H9 (cell line): ENCODE measurements around the gene SPARCL1. TPM values are rescaled to one million over a fixed set of nuclear protein-coding genes. Genes with fewer than 3 reads are reported as not detected.

ENCODE experiments used
- DNase-seq: peaks from one replicate; pipeline ENCODE4 v3.0.0-alpha.2; 2017
- H2AFZ ChIP-seq: one replicate; pipeline ENCODE4 v1.6.1; 2013; ENCODE audit warnings: mild to moderate bottlenecking, low read length, control low read depth, moderate library complexity
- H2AK5ac ChIP-seq: 2 replicates; pipeline ENCODE4 v1.6.1; 2013; ENCODE audit warnings: low read length, control low read depth, mixed read lengths; ENCODE audit not compliant: insufficient read length
- H2BK120ac ChIP-seq: one replicate; pipeline ENCODE4 v1.6.1; 2013; ENCODE audit warnings: low read depth, mild to moderate bottlenecking, low read length, control low read depth, inconsistent platforms; ENCODE audit not compliant: poor library complexity, severe bottlenecking
- H2BK12ac ChIP-seq: 2 replicates; pipeline ENCODE4 v1.6.1; 2013; ENCODE audit warnings: low read length, control low read depth, mixed read lengths, low read depth; ENCODE audit not compliant: insufficient read length
- H2BK15ac ChIP-seq: 2 replicates; pipeline ENCODE4 v1.6.1; 2013; ENCODE audit warnings: low read depth, low read length, control low read depth
- H2BK20ac ChIP-seq: one replicate; pipeline ENCODE4 v1.6.1; 2013; ENCODE audit warnings: low read depth, mild to moderate bottlenecking, low read length, control low read depth, inconsistent platforms; ENCODE audit not compliant: poor library complexity, severe bottlenecking
- H2BK5ac ChIP-seq: 2 replicates; pipeline ENCODE4 v1.6.1; 2013; ENCODE audit warnings: low read length, control low read depth, mixed read lengths; ENCODE audit not compliant: insufficient read length
- H3K14ac ChIP-seq: 2 replicates; pipeline ENCODE4 v1.6.1; 2013; ENCODE audit warnings: low read length, control low read depth; ENCODE audit not compliant: insufficient read depth
- H3K18ac ChIP-seq: 2 replicates; pipeline ENCODE4 v1.6.1; 2013; ENCODE audit warnings: low read depth, mild to moderate bottlenecking, mixed read lengths, low read length, control low read depth; ENCODE audit not compliant: insufficient read length
- H3K23ac ChIP-seq: 2 replicates; pipeline ENCODE4 v1.6.1; 2013; ENCODE audit warnings: low read length, control low read depth, mixed read lengths, low read depth; ENCODE audit not compliant: insufficient read length
- H3K23me2 ChIP-seq: 2 replicates; pipeline ENCODE4 v1.6.1; 2013; ENCODE audit warnings: low read depth, mild to moderate bottlenecking, mixed read lengths, low read length, control low read depth; ENCODE audit not compliant: insufficient read length, poor library complexity, severe bottlenecking
- H3K27ac ChIP-seq: 2 replicates; pipeline ENCODE4 v1.5.1; 2013; ENCODE audit warnings: low read length, control low read depth, mixed read lengths, low read depth; ENCODE audit not compliant: insufficient read length
- H3K27me3 ChIP-seq: 2 replicates; pipeline ENCODE4 v1.6.1; 2013; ENCODE audit warnings: low read length, control low read depth, inconsistent platforms; ENCODE audit not compliant: insufficient read depth
- H3K4ac ChIP-seq: 2 replicates; pipeline ENCODE4 v1.6.1; 2013; ENCODE audit warnings: low read depth, mild to moderate bottlenecking, control low read depth, inconsistent platforms, low read length, moderate library complexity
- H3K4me1 ChIP-seq: 2 replicates; pipeline ENCODE4 v1.6.1; 2013; ENCODE audit warnings: low read length, control low read depth, inconsistent platforms; ENCODE audit not compliant: insufficient read depth
- H3K4me2 ChIP-seq: 2 replicates; pipeline ENCODE4 v1.6.1; 2013; ENCODE audit warnings: low read length, control low read depth, mixed read lengths; ENCODE audit not compliant: insufficient read length, insufficient read depth
- H3K56ac ChIP-seq: 2 replicates; pipeline ENCODE4 v1.6.1; 2013; ENCODE audit warnings: low read depth, mild to moderate bottlenecking, mixed read lengths, low read length, control low read depth; ENCODE audit not compliant: insufficient read length
- H3K79me1 ChIP-seq: 2 replicates; pipeline ENCODE4 v1.6.1; 2013; ENCODE audit warnings: low read depth, mild to moderate bottlenecking, moderate library complexity, low read length, control low read depth, inconsistent platforms; ENCODE audit not compliant: insufficient read depth, poor library complexity, severe bottlenecking
- H3K79me2 ChIP-seq: 2 replicates; pipeline ENCODE4 v1.6.1; 2013; ENCODE audit warnings: low read length, control low read depth, inconsistent platforms; ENCODE audit not compliant: insufficient read depth
- H3K9ac ChIP-seq: 2 replicates; pipeline ENCODE4 v1.6.1; 2013; ENCODE audit warnings: low read length, control low read depth, mixed read lengths; ENCODE audit not compliant: insufficient read length; ENCODE audit errors: extremely low read depth
- H3K9me3 ChIP-seq: one replicate; pipeline ENCODE4 v1.6.1; 2013; ENCODE audit warnings: low read depth, low read length, inconsistent platforms; ENCODE audit not compliant: control insufficient read depth
- H3T11ph ChIP-seq: one replicate; pipeline ENCODE4 v1.6.1; 2013; ENCODE audit warnings: mild to moderate bottlenecking, low read length, control low read depth, inconsistent platforms
- H4K20me1 ChIP-seq: one replicate; pipeline ENCODE4 v1.6.1; 2013; ENCODE audit not compliant: control insufficient read depth, insufficient read length, insufficient read depth
- H4K5ac ChIP-seq: 2 replicates; pipeline ENCODE4 v1.6.1; 2013; ENCODE audit warnings: low read depth, mild to moderate bottlenecking, mixed read lengths, low read length, control low read depth; ENCODE audit not compliant: insufficient read length
- H4K8ac ChIP-seq: replicated peaks from 2 replicates; pipeline ENCODE4 v1.6.1; 2013; ENCODE audit warnings: low read length, control low read depth, mixed read lengths, low read depth; ENCODE audit not compliant: insufficient read length
- H4K91ac ChIP-seq: 2 replicates; pipeline ENCODE4 v1.6.1; 2013; ENCODE audit warnings: low read depth, mild to moderate bottlenecking, moderate library complexity, mixed read lengths, low read length, control low read depth; ENCODE audit not compliant: insufficient read length
- H3K27ac Mint-ChIP-seq, 3 experiments: 2 replicates in 2 of 3; 3 replicates in 1 of 3; pipeline ENCODE4 v1.8.0; 2020 to 2021; ENCODE audit warnings: mixed read lengths in 3 of 3, mild to moderate bottlenecking in 1 of 3, moderate library complexity in 1 of 3
- H3K27me3 Mint-ChIP-seq: 2 replicates; pipeline ENCODE4 v1.8.0; 2021; ENCODE audit warnings: low read depth, mild to moderate bottlenecking, moderate library complexity, mixed read lengths
- H3K36me3 Mint-ChIP-seq, 3 experiments: 2 replicates in 2 of 3; 3 replicates in 1 of 3; pipeline ENCODE4 v1.8.0; 2020 to 2021; ENCODE audit warnings: low read depth in 3 of 3, mixed read lengths in 3 of 3; ENCODE audit not compliant: insufficient read depth in 1 of 3
- H3K4me1 Mint-ChIP-seq, 2 experiments: 2 replicates each; pipeline ENCODE4 v1.8.0; 2020; ENCODE audit warnings: mixed read lengths in 2 of 2
- H3K4me3 Mint-ChIP-seq, 2 experiments: 2 replicates in 1 of 2; 3 replicates in 1 of 2; pipeline ENCODE4 v1.8.0; 2020 to 2021; ENCODE audit warnings: mild to moderate bottlenecking in 2 of 2, mixed read lengths in 2 of 2, moderate library complexity in 1 of 2
- H3K9me3 Mint-ChIP-seq, 2 experiments: 2 replicates in 1 of 2; 3 replicates in 1 of 2; pipeline ENCODE4 v1.8.0; 2020; ENCODE audit warnings: mild to moderate bottlenecking in 2 of 2, mixed read lengths in 2 of 2, moderate library complexity in 1 of 2
- WGBS: extraction: QIAGEN DNeasy Blood & Tissue Kit; methylation state at CpG from one replicate; pipeline ENCODE4 v1.1.7; 2013; ENCODE audit warnings: missing lambda C conversion rate, low lambda C conversion rate, mixed read lengths; ENCODE audit not compliant: insufficient read length; ENCODE audit errors: extremely low coverage; 5-methylcytosine and 5-hydroxymethylcytosine counted together
- total RNA-seq: library from RNA; stranded (reverse); gene quantifications from 2 replicates; pipeline ENCODE4 v1.2.1, GENCODE V29; 2021
- TF ChIP-seq, protein P1 (sequence below): fragments of 200-600 bp; sonication (generic); conservative IDR thresholded peaks from 3 replicates; pipeline ENCODE4 v1.8.0; 2021; ENCODE audit warnings: antibody characterized with exemption, mild to moderate bottlenecking

SPARCL1 gene
- total RNA-seq, 1 experiment from 2014 or later = 0.17 TPM

DNA sequence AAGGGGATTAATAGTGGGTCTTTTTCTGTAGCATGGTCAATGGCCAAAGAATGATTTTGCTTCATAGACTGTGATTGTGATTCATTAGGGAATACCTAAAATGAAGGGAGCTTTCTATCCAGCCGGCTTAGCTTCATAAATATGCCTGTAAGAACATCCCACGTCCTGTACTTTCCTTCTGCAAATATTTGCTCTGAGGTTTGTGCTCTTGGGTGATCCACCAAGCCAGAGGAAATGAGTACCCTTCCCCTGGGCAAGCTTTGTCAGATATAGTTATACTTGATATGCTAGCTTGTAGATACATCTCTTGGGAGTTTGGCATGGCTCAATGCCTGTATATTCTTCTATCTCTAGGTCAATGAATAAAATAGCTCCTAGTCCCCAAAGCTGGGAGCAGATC is 28.2 kb upstream of the SPARCL1 start:
- Histone ChIP-seq H4K5ac (no peak overlapping the region), H3K56ac (no peak overlapping the region), H3K18ac (no peak overlapping the region), H2AFZ (no peak overlapping the region), H4K91ac (no peak overlapping the region), H3K9me3 (no peaks in the 10 kb centered on the region), H2AK5ac (no peak overlapping the region), H2BK12ac (no peak overlapping the region), H2BK120ac (no peak overlapping the region), H3K79me1 (no peaks in the 10 kb centered on the region), H3K79me2 (no peaks in the 10 kb centered on the region), H3K4me1 (peaks cover 3% of the 10 kb centered on the region), H3K23ac (no peak overlapping the region), H2BK15ac (no peak overlapping the region), H2BK5ac (no peak overlapping the region), H3K4me2 (no peak overlapping the region), H4K20me1 (no peaks in the 10 kb centered on the region), H3K27ac (no peak overlapping the region), H3K27me3 (no peaks in the 10 kb centered on the region; the same call in 1 of the 2 replicates), H2BK20ac (no peak overlapping the region), H3K9ac (no peak overlapping the region), H4K8ac (no peak overlapping the region), H3K23me2 (no peaks in the 10 kb centered on the region), H3K4ac (no peak overlapping the region), H3K14ac (no peak overlapping the region), H3T11ph (no peak overlapping the region)
- no peak for DNase-seq
- Mint-ChIP-seq H3K27ac (no peak overlapping the region; a peak in 1 of 7 replicates), H3K27me3 (no peaks in the 10 kb centered on the region), H3K36me3 (no peaks in the 10 kb centered on the region), H3K4me3 (no peak overlapping the region), H3K9me3 (no peaks in the 10 kb centered on the region; a peak in 1 of 5 replicates), H3K4me1 (peaks cover 0 to 3% of the 10 kb centered on the region in 2 experiments; a peak in 1 of 4 replicates)
- TF ChIP-seq, protein P1, sequence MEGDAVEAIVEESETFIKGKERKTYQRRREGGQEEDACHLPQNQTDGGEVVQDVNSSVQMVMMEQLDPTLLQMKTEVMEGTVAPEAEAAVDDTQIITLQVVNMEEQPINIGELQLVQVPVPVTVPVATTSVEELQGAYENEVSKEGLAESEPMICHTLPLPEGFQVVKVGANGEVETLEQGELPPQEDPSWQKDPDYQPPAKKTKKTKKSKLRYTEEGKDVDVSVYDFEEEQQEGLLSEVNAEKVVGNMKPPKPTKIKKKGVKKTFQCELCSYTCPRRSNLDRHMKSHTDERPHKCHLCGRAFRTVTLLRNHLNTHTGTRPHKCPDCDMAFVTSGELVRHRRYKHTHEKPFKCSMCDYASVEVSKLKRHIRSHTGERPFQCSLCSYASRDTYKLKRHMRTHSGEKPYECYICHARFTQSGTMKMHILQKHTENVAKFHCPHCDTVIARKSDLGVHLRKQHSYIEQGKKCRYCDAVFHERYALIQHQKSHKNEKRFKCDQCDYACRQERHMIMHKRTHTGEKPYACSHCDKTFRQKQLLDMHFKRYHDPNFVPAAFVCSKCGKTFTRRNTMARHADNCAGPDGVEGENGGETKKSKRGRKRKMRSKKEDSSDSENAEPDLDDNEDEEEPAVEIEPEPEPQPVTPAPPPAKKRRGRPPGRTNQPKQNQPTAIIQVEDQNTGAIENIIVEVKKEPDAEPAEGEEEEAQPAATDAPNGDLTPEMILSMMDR = no peak
- WGBS = no CpG with 5 or more reads among the region's 2 CpGs
